NT2/D1 (cell line): Measurements from ENCODE around the gene CD27.

Experiments used
- DNase-seq: peaks from one replicate; pipeline ENCODE4 v3.0.0-alpha.2; 2011; ENCODE audit warnings: low read depth, low spot score
- H3K27me3 ChIP-seq: 2 replicates; pipeline ENCODE4 v1.6.0; 2011; ENCODE audit warnings: mild to moderate bottlenecking; ENCODE audit not compliant: insufficient read length, insufficient read depth
- H3K36me3 ChIP-seq: 2 replicates; pipeline ENCODE4 v1.6.1; 2011; ENCODE audit warnings: mild to moderate bottlenecking, low read length, mixed read lengths; ENCODE audit not compliant: insufficient read depth, insufficient read length
- H3K4me1 ChIP-seq: 2 replicates; pipeline ENCODE4 v1.5.1; 2011; ENCODE audit not compliant: insufficient read depth, insufficient read length
- H3K4me3 ChIP-seq: 2 replicates; pipeline ENCODE4 v1.5.1; 2011; ENCODE audit warnings: low read depth; ENCODE audit not compliant: insufficient read length
- H3K9ac ChIP-seq: 2 replicates; pipeline ENCODE4 v1.6.0; 2011; ENCODE audit warnings: low read depth; ENCODE audit not compliant: insufficient read length
- H3K9me3 ChIP-seq: 2 replicates; pipeline ENCODE4 v1.5.1; 2011; ENCODE audit warnings: mild to moderate bottlenecking, low read length; ENCODE audit not compliant: insufficient read depth
- SUZ12 ChIP-seq: IDR thresholded peaks from 2 replicates; pipeline ENCODE4 v1.6.1; 2011; ENCODE audit not compliant: insufficient read length, insufficient read depth; ENCODE audit errors: extremely low read depth
- YY1 ChIP-seq: IDR thresholded peaks from 2 replicates; pipeline ENCODE4 v1.6.1; 2011; ENCODE audit not compliant: insufficient read length, insufficient read depth
- ZNF274 ChIP-seq: IDR thresholded peaks from 2 replicates; pipeline ENCODE4 v1.6.1; 2011; ENCODE audit warnings: mild to moderate bottlenecking, low read depth, low read length

CD27 gene

GRCh38 chr12:6460751-6461371, 16.1 kb downstream of the CD27 start:
- Histone ChIP-seq H3K9ac (no peak overlapping the region), H3K4me3 (no peak overlapping the region), H3K9me3 (no peaks in the 10 kb centered on the region), H3K4me1 (peaks cover 5% of the 10 kb centered on the region), H3K36me3 (peaks cover 87% of the 10 kb centered on the region), H3K27me3 (no peaks in the 10 kb centered on the region)
- TF ChIP-seq ZNF274 (no peak), SUZ12 (no peak), YY1 (no peak)
- DNase-seq = no peak

DNA sequence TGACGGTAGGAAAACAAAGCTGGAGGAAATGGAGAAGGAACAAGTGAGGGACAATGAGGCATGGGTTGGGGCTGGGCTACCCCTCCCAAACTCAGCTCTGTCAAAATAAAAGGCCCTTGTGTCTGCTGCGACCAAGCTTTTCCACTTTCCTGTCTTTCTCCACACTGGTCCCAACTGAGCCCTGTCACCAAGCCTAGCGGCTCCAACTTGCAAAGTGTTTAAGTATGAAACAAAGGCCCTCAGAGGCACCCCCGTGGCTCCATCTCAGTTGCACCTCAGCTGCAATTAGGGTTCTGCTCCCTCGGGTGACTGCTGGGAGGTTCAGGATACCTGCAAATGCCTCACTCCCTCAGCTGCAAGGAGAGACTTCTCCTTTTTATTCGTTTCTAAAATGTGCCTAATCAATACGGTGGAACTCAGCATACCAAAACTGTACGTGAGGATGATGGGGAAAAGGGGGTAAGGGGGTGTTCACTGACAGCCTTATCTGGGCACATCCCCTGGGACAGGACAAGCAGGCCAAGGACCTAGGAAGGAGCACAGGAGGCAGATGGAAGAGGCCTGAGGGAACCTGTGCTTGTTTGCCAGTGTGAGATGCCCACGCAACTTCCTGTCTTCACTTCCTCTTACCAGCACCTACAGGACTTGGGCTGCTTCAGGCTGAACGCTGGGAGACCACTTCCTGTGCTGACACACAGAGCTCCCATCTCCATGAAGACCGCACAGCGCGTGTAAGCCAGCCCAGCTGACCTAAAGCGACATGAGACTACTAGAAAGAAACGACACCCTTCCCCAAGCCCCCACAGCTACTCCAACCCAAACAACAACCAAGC, 16.9 kb downstream of the CD27 start:
- no peak for DNase-seq
- Histone ChIP-seq H3K9me3 (no peaks in the 10 kb centered on the region), H3K4me1 (peaks cover 5% of the 10 kb centered on the region), H3K36me3 (peaks cover 94% of the 10 kb centered on the region), H3K27me3 (no peaks in the 10 kb centered on the region), H3K9ac (no peak overlapping the region), H3K4me3 (no peak overlapping the region)
- TF ChIP-seq SUZ12 (no peak), YY1 (no peak), ZNF274 (no peak)

DNA sequence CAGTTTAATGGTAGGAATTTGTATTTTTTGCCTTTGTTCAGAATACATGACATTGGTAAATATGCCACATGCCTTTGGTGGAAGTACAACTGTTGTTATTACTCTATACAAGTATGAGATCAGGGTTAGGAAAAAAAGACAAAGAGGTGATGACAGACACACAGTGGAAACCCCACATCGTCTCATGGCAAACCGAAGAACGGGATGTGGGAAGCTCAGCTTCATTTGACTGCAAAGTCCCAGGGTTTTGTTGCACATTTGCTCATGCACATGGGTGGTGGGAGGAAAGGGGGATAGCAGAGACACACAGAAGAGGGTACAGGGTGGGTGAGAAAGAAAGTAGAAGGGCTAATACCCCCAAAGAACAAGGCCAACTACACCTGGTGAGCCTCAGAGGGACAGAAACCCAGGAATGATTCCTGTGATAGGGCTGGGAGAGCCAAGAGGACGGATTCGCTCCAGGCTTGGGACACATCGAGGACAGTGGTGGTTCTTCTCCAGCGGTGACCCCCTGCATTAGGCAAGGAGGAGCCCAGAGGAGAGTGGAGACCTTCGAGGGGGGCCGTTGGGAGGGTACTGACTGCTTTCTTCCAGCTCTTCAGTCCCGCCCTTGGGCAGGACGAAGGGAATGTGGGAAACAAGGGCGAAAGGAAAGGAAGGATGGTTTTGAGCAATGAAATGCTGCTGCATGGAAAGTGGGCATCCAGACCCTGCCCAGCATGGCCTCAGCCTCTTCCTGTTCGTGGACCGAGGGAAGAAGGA, 17.7 kb downstream of the CD27 start:
- Histone ChIP-seq H3K9me3 (no peaks in the 10 kb centered on the region), H3K27me3 (no peaks in the 10 kb centered on the region), H3K36me3 (peaks cover 90% of the 10 kb centered on the region), H3K4me1 (peaks cover 5% of the 10 kb centered on the region), H3K4me3 (no peak overlapping the region), H3K9ac (no peak overlapping the region)
- no peak for TF ChIP-seq ZNF274
- no peak for TF ChIP-seq SUZ12
- TF ChIP-seq YY1 = no peak
- DNase-seq = no peak

GRCh38 chr12:6463216-6463615, 18.5 kb downstream of the CD27 start:
- TF ChIP-seq ZNF274 (no peak), SUZ12 (no peak), YY1 (no peak)
- Histone ChIP-seq H3K4me1 (peaks cover 5% of the 10 kb centered on the region), H3K4me3 (no peak overlapping the region), H3K27me3 (no peaks in the 10 kb centered on the region), H3K9ac (no peak overlapping the region), H3K36me3 (peaks cover 91% of the 10 kb centered on the region), H3K9me3 (peaks cover 8% of the 10 kb centered on the region; the same call in 1 of the 2 replicates)
- DNase-seq = no peak

- TF ChIP-seq SUZ12 = no peak
- no peak for TF ChIP-seq ZNF274
- no peak for TF ChIP-seq YY1
- H3K9ac ChIP-seq = no peak overlapping the region
- DNase-seq = no peak
- H3K36me3 ChIP-seq = peaks cover 91% of the 10 kb centered on the region
- H3K9me3 ChIP-seq = peaks cover 13% of the 10 kb centered on the region; the same call in 1 of the 2 replicates
- no peak overlapping the region for H3K4me3 ChIP-seq
- no peaks in the 10 kb centered on the region for H3K27me3 ChIP-seq
- peaks cover 5% of the 10 kb centered on the region for H3K4me1 ChIP-seq
These were observed 19.1 kb downstream of the CD27 start for GRCh38 chr12:6463858-6464257.

DNA sequence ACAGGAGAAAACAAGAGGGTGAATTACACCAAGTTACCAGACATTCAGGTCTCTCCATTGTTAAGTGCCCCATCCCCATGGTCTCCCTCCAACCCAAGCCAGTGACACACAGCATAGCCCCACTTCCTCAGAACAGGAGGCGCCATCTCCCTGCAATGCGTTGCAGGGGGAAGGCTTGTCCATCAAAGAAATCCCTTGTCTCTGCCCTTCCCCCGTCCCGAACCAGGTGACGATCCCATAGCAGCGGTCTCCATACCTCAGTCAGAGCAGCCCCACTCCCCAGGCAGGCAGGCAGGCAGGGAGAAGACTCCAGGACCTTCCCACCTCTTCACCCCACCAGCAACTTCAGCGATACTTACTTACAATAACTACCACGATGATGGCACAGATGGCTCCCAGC, 19.8 kb downstream of the CD27 start:
- H3K36me3 ChIP-seq = peaks cover 88% of the 10 kb centered on the region
- DNase-seq = no peak
- no peak for TF ChIP-seq SUZ12
- TF ChIP-seq YY1 = no peak
- no peak for TF ChIP-seq ZNF274
- H3K4me1 ChIP-seq = peaks cover 7% of the 10 kb centered on the region
- H3K9me3 ChIP-seq = peaks cover 13% of the 10 kb centered on the region; the same call in 1 of the 2 replicates
- H3K9ac ChIP-seq = no peak overlapping the region
- H3K4me3 ChIP-seq = no peak overlapping the region
- no peaks in the 10 kb centered on the region for H3K27me3 ChIP-seq
